Upper lobe of right lung (tissue), 1 donor: ENCODE data around the gene CACHD1. TPM values are rescaled to one million over a fixed set of nuclear protein-coding genes. Genes with fewer than 3 reads are reported as not detected.

ENCODE experiments used
- ATAC-seq: fragments of 200-7000 bp; cut with Tn5 transposase; one replicate; pipeline ENCODE4 v1.9.1; 2020; ENCODE audit warnings: mild to moderate bottlenecking, moderate library complexity
- DNase-seq: peaks from one replicate; pipeline ENCODE4 v3.0.0-alpha.2; 2020
- H3K27ac ChIP-seq: fragments of 200-600 bp; one replicate; pipeline ENCODE4 v1.8.0; 2022
- H3K27me3 ChIP-seq: fragments of 200-600 bp; one replicate; pipeline ENCODE4 v1.8.0; 2022; ENCODE audit warnings: mild to moderate bottlenecking
- H3K36me3 ChIP-seq: fragments of 200-600 bp; one replicate; pipeline ENCODE4 v1.8.0; 2022
- H3K4me1 ChIP-seq: fragments of 200-600 bp; one replicate; pipeline ENCODE4 v1.8.0; 2022
- H3K4me3 ChIP-seq: fragments of 200-600 bp; one replicate; pipeline ENCODE4 v1.8.0; 2022; ENCODE audit warnings: mild to moderate bottlenecking
- H3K9me3 ChIP-seq: fragments of 200-600 bp; one replicate; pipeline ENCODE4 v1.8.0; 2022
- CTCF ChIP-seq: fragments of 200-600 bp; IDR thresholded peaks from one replicate; pipeline ENCODE4 v1.8.0; 2022; ENCODE audit warnings: antibody characterized with exemption
- intact Hi-C: fragments of 100-400 bp; cut with DNase I; formaldehyde crosslinking; loops from one replicate; pipeline ENCODE4 v1.11.0; 2022
- total RNA-seq: library from RNA; stranded (reverse); fragmentation: NEBNext Ultra II Directional; extraction: Animal tissue kit (Norgen Biotek cat#: 25700); gene quantifications from one replicate; pipeline ENCODE4 v1.2.1, GENCODE V29; 2021
- donor health status: DM: no; HTN: yes; CAD: no; lungs with severe emphysema.

Gene CACHD1
- total RNA-seq, 1 donor from 2014 or later = 31.8 TPM

DNA sequence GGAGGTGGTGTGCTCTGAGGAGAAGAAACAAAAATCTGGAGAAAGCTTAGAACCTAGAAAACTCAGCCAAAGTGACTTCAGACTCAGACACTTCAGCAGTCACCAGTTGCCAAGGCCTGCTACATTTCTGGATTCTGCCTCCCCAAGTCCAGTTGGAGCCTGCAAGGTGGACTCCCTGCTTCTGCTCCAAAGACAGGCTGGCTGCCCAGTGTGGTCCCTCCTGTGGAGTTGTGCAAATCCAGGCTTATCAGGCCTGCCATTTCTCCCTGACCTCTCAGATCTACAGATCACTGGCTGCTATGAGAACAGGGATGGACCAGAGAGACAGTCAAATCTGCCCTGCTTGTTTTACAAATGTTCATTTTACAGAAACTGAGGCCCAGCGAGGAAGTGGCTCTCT, 9.9 kb downstream of the CACHD1 start:
- H3K4me3 ChIP-seq = no peak overlapping the region
- intact Hi-C loops = no loop called here
- H3K27me3 ChIP-seq = no peaks in the 10 kb centered on the region
- H3K36me3 ChIP-seq = no peaks in the 10 kb centered on the region
- no peak for DNase-seq
- no peak overlapping the region for H3K27ac ChIP-seq
- no peak for TF ChIP-seq CTCF
- H3K9me3 ChIP-seq = no peaks in the 10 kb centered on the region
- no peak for ATAC-seq
- peaks cover 40% of the 10 kb centered on the region for H3K4me1 ChIP-seq

- Histone ChIP-seq H3K4me1 (peaks cover 28% of the 10 kb centered on the region), H3K9me3 (no peaks in the 10 kb centered on the region), H3K36me3 (no peaks in the 10 kb centered on the region), H3K27ac (no peak overlapping the region), H3K4me3 (no peak overlapping the region), H3K27me3 (no peaks in the 10 kb centered on the region)
- no peak for DNase-seq
- ATAC-seq = no peak
- intact Hi-C loops = no loop called here
- TF ChIP-seq CTCF = no peak
Observed at GRCh38 chr1:64480999-64481772, 11.3 kb downstream of the CACHD1 start.

- peaks cover 19% of the 10 kb centered on the region for H3K4me1 ChIP-seq
- no peak for ATAC-seq
Observed at GRCh38 chr1:64482128-64482527, 12.2 kb downstream of the CACHD1 start.

DNA sequence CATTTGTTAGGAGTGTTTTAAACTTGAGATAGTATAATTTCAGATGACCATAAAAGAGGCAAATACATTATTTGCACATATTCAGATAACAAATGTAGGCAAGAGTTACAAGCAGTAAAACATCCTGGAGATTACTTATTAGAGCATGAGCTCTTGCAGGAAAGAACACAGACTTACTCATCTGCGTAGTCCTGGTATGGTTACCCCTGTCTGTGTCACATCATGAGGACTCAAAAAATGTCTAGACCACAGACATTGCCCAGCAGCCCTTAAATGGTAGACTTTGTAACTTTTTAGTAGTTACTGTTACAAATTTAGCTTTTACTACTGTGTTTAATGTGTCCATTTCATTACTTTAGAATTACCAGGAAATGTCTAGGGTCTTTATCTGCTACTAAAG, 12.8 kb downstream of the CACHD1 start:
- no peak for TF ChIP-seq CTCF
- H3K4me3 ChIP-seq = no peak overlapping the region
- no peak overlapping the region for H3K27ac ChIP-seq
- intact Hi-C loops = no loop called here
- no peaks in the 10 kb centered on the region for H3K27me3 ChIP-seq
- no peaks in the 10 kb centered on the region for H3K9me3 ChIP-seq
- DNase-seq = no peak
- ATAC-seq = no peak
- peaks cover 15% of the 10 kb centered on the region for H3K4me1 ChIP-seq
- H3K36me3 ChIP-seq = no peaks in the 10 kb centered on the region

More at GRCh38 chr1:64482128-64482527, 12.2 kb downstream of the CACHD1 start:
- Histone ChIP-seq H3K27ac (no peak overlapping the region), H3K36me3 (no peaks in the 10 kb centered on the region), H3K9me3 (no peaks in the 10 kb centered on the region), H3K4me3 (no peak overlapping the region), H3K27me3 (no peaks in the 10 kb centered on the region)
- no peak for TF ChIP-seq CTCF
- intact Hi-C loops = no loop called here
- DNase-seq = no peak

DNA sequence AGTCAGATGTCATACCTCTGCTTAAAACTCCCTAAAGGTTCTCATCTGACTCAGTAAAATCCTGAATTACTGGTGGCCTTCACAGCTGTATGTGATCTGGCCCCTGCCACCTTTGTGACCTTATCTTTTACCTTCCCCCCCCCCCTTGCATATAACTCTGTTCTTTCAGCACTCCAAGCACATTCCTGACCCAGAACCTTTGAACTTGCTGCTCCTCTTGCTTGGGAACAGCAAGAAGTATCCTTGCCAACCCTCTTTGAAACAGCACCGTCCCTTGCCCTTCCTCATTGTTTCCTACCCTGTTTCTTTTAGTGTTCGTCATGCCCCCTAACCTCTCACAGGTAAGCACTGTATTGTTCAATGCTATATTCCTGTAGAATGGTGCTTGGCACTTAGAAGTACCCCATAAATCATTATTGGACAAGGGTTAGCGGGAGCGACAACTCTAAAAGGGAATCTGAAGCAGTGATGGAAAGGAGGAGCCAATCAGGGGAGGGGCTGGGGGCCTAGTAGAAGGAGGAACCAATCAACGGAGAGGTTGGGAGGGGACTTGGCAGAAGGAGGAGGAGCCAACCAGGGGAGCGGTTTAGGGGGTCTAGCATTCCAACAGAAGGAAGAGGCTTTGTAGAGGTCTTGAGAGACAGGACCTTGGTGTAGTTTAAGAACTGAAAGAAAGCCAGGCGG, 13.9 kb downstream of the CACHD1 start:
- intact Hi-C loops = no loop called here
- no peaks in the 10 kb centered on the region for H3K27me3 ChIP-seq
- no peaks in the 10 kb centered on the region for H3K36me3 ChIP-seq
- no peaks in the 10 kb centered on the region for H3K9me3 ChIP-seq
- H3K4me3 ChIP-seq = no peak overlapping the region
- DNase-seq (no peak), ATAC-seq (no peak)
- no peak for TF ChIP-seq CTCF
- no peak overlapping the region for H3K27ac ChIP-seq
- peaks cover 15% of the 10 kb centered on the region for H3K4me1 ChIP-seq
